Esophagus muscularis mucosa (tissue), 3 donors: ENCODE data around the gene MTCH1.

ENCODE experiments used
- POLR2A ChIP-seq: fragments of 450-650 bp; IDR thresholded peaks from one replicate; pipeline ENCODE4 v1.6.1; 2017; ENCODE audit warnings: antibody characterized with exemption, moderate library complexity, mild to moderate bottlenecking, low read depth
- TF ChIP-seq, protein P1 (sequence below), 3 experiments: fragments of 200-600 bp in 2 of 3; fragments of 450-650 bp in 1 of 3; sonication (generic) in 2 of 3; IDR thresholded peaks; one replicate each; pipeline ENCODE4 v1.5.1; 2017 to 2019; ENCODE audit warnings: antibody characterized with exemption in 3 of 3, mild to moderate bottlenecking in 2 of 3, moderate library complexity in 1 of 3

DNA sequence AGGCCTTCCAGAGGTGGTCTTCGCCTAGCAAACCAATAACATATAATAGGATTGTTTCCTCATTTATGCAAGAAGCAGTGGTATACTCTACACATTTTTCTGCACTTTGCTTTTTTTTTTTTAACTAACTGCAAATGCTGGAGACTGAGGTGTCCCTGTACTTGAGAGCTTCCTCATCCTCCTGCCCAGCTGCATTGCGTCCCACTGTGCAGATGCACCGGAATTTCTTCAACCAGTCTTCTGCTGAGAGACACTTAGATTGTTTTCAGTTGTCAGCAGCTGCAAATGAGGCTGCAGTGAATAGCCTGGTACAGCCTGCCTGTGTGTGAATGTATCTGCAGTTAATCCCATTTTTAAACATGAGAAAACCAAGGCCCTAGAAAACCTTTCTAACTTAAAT lies 31.0 kb upstream of the MTCH1 start:
- TF ChIP-seq, protein P1, sequence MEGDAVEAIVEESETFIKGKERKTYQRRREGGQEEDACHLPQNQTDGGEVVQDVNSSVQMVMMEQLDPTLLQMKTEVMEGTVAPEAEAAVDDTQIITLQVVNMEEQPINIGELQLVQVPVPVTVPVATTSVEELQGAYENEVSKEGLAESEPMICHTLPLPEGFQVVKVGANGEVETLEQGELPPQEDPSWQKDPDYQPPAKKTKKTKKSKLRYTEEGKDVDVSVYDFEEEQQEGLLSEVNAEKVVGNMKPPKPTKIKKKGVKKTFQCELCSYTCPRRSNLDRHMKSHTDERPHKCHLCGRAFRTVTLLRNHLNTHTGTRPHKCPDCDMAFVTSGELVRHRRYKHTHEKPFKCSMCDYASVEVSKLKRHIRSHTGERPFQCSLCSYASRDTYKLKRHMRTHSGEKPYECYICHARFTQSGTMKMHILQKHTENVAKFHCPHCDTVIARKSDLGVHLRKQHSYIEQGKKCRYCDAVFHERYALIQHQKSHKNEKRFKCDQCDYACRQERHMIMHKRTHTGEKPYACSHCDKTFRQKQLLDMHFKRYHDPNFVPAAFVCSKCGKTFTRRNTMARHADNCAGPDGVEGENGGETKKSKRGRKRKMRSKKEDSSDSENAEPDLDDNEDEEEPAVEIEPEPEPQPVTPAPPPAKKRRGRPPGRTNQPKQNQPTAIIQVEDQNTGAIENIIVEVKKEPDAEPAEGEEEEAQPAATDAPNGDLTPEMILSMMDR (IDR thresholded peaks at IDR 0.05), result no peak
- TF ChIP-seq POLR2A, result no peak
